Endothelial cell of umbilical vein (primary cell): ENCODE results near the gene MALSU1. TPM values are rescaled to one million over a fixed set of nuclear protein-coding genes. Genes with fewer than 3 reads are reported as not detected.

Experiments
- BruUV-seq: library from RNA; stranded (reverse); fragments of 400-500 nt; replicated peaks from 2 replicates; lab custom pipeline; 2021; lab: Mats Ljungman, UMichigan
- CTCF ChIA-PET: fragments of 300-600, 350-600 bp; sonication (Branson Sonifier 250); formaldehyde crosslinking; loops from one replicate; lab custom pipeline; 2021; ENCODE audit warnings: antibody characterized with exemption, inconsistent platforms; lab: Charles Lee
- POLR2A ChIA-PET: fragments of 300-600, 350-600 bp; sonication (Branson Sonifier 250); formaldehyde crosslinking; loops from one replicate; lab custom pipeline; 2021; ENCODE audit warnings: antibody characterized with exemption, inconsistent platforms; lab: Charles Lee
- DNase-seq: peaks from one replicate; pipeline ENCODE4 v3.0.0-alpha.2; 2011; ENCODE audit warnings: low read depth, low spot score
- FAIRE-seq: peaks from 2 replicates; lab custom pipeline; 2011; peaks lifted over from hg19 to GRCh38; lab: Jason Lieb, UNC
- H2AFZ ChIP-seq: 2 replicates; pipeline ENCODE4 v1.6.0; 2012; ENCODE audit warnings: low read depth, low read length, control low read depth, inconsistent platforms
- H3K27ac ChIP-seq: 2 replicates; pipeline ENCODE4 v1.5.1; 2011; ENCODE audit warnings: low read depth, mild to moderate bottlenecking, control low read depth, low read length, moderate library complexity; ENCODE audit not compliant: insufficient read depth
- H3K27me3 ChIP-seq, 2 experiments: 2 replicates each; pipeline versions ENCODE4 v1.6.0 to v1.6.1; 2011; ENCODE audit warnings: low read length in 2 of 2, mixed read lengths in 1 of 2; ENCODE audit not compliant: control insufficient read depth in 2 of 2, insufficient read depth in 2 of 2
- H3K36me3 ChIP-seq, 2 experiments: 2 replicates in 1 of 2; 3 replicates in 1 of 2; pipeline ENCODE4 v1.5.1; 2011; ENCODE audit warnings: low read length in 2 of 2, mild to moderate bottlenecking in 1 of 2, moderate library complexity in 1 of 2; ENCODE audit not compliant: control insufficient read depth in 2 of 2, insufficient read depth in 2 of 2; ENCODE audit errors: extremely low read depth in 1 of 2
- H3K4me1 ChIP-seq: 3 replicates; pipeline ENCODE4 v1.5.1; 2011; ENCODE audit warnings: mild to moderate bottlenecking, low read length; ENCODE audit not compliant: control insufficient read depth, insufficient read depth; ENCODE audit errors: extremely low read depth
- H3K4me2 ChIP-seq: 2 replicates; pipeline ENCODE4 v1.6.1; 2011; ENCODE audit warnings: low read length, control low read depth, mixed read lengths; ENCODE audit not compliant: insufficient read depth
- H3K4me3 ChIP-seq, 3 experiments: fragments of 200-600 bp in 1 of 3; sonication (generic), shearing (Covaris generic) in 1 of 3; replicated peaks in 1 of 3; 2 replicates each; pipeline ENCODE4 v1.5.1; 2011 to 2016; ENCODE audit warnings: control low read depth in 3 of 3, low read length in 3 of 3, mild to moderate bottlenecking in 2 of 3, inconsistent platforms in 1 of 3, low read depth in 1 of 3, moderate library complexity in 1 of 3; ENCODE audit not compliant: insufficient read depth in 1 of 3
- H3K79me2 ChIP-seq: 2 replicates; pipeline ENCODE4 v1.6.0; 2012; ENCODE audit warnings: low read length, inconsistent platforms; ENCODE audit not compliant: control insufficient read depth, insufficient read depth
- H3K9ac ChIP-seq: replicated peaks from 2 replicates; pipeline ENCODE3; 2011; ENCODE audit warnings: low read length, control low read depth; ENCODE audit not compliant: insufficient read depth; ENCODE audit errors: extremely low read depth
- H3K9me1 ChIP-seq: replicated peaks from 3 replicates; pipeline ENCODE4 v1.6.0; 2011; ENCODE audit warnings: mild to moderate bottlenecking, low read length; ENCODE audit not compliant: control insufficient read depth, insufficient read depth; ENCODE audit errors: extremely low read depth
- H3K9me3 ChIP-seq: replicated peaks from 2 replicates; pipeline ENCODE4 v1.5.1; 2012; ENCODE audit warnings: low read length, inconsistent platforms; ENCODE audit not compliant: control insufficient read depth, insufficient read depth
- H4K20me1 ChIP-seq: replicated peaks from 2 replicates; pipeline ENCODE3; 2011; ENCODE audit warnings: mild to moderate bottlenecking, low read length; ENCODE audit not compliant: control insufficient read depth, insufficient read depth; ENCODE audit errors: extremely low read depth
- GATA2 ChIP-seq: IDR thresholded peaks from 2 replicates; pipeline ENCODE4 v1.7.0; 2011; ENCODE audit warnings: low read depth, mild to moderate bottlenecking, moderate library complexity, mixed read lengths, low read length; ENCODE audit not compliant: insufficient read length, insufficient read depth
- MYC ChIP-seq: IDR thresholded peaks from one replicate; pipeline ENCODE4 v1.6.1; 2011; ENCODE audit warnings: mild to moderate bottlenecking, low read depth, low read length
- POLR2A ChIP-seq: IDR thresholded peaks from 2 replicates; pipeline ENCODE4 v1.6.1; 2012; ENCODE audit warnings: low read depth, mild to moderate bottlenecking, control low read depth, low read length
- dilution Hi-C: fragments of 300-500 bp; cut with MboI; formaldehyde crosslinking; loops from one replicate; pipeline ENCODE4 v1.15.0; 2019; ENCODE audit warnings: low sequenced_read_pairs; ENCODE audit not compliant: extremely low pct_ligation_motif_present
- intact Hi-C: fragments of 100-400 bp; cut with micrococcal nuclease; formaldehyde crosslinking; loops from one replicate; pipeline ENCODE4 v1.10.0; 2022
- polyA plus RNA-seq, 4 experiments: library from polyadenylated mRNA; depleted of rRNA in 3 of 4; stranded (reverse) in 3 of 4; unstranded in 1 of 4; fragments of >200 nt; gene quantifications; 2 replicates each; pipeline versions ENCODE4 v1.2.1 to v1.2.3, GENCODE V29; 2011 to 2012; ENCODE audit warnings: missing spikeins in 1 of 4
- total RNA-seq: library from RNA; stranded (reverse); gene quantifications from 2 replicates; pipeline ENCODE4 v1.2.3, GENCODE V29; 2021
- TF ChIP-seq, protein P1 (sequence below): IDR thresholded peaks from 2 replicates; pipeline ENCODE4 v1.6.1; 2011; ENCODE audit not compliant: insufficient read depth, insufficient read length
- TF ChIP-seq, protein P2 (sequence below), 2 donors: IDR thresholded peaks; 1 replicate in 1 of 2; 2 replicates in 1 of 2; pipeline ENCODE4 v1.5.1; 2011; ENCODE audit warnings: low read length in 2 of 2, mild to moderate bottlenecking in 2 of 2, moderate library complexity in 2 of 2, control low read depth in 1 of 2, inconsistent platforms in 1 of 2, low read depth in 1 of 2; ENCODE audit not compliant: insufficient read depth in 1 of 2; ENCODE audit errors: extremely low read depth in 1 of 2

The MALSU1 gene
- total and polyA plus RNA-seq, 2 donors (not counting 3 experiments of a cell fraction or from before 2014, with no cell fraction given) = 62.6 to 68.0 TPM

DNA sequence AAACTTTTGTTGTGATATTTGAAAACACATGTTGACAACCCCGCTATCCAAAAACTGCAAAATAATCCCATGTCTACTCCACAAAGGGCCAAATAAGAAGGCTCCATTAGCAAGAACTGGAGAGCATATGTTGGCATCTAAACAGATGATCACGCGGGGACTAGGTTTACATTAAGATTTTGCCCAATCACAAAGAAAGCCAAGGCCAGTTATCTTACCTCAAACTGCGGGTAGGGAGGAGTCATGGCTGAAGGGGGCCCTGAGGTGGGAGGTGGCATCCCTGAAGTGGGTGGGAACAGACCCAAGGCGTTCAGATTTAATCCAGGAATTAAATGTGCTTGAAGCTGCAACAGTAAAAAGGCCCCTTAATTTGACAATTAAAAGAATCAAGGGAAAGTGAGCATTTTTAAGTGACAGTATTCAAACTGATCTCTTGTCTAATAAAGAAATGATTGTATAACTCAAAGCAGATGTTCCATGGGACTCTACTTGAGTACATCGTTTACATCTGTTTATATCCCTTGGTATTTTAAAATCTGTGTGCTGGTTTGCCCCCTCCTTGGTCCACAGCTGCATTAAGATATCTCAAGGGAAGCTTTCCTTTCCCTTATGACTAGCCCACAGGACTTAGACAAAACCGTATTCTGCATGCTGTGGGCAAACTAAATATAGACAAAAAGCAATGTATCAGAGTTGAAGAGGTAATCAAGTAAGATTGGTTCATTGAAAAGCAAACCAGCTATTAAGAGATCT is 42.9 kb downstream of the MALSU1 start:
- DNase-seq = no peak
- Histone ChIP-seq H3K4me2 (no peak overlapping the region), H3K4me3 (no peak overlapping the region), H3K36me3 (peaks cover 9 to 45% of the 10 kb centered on the region in 2 experiments), H3K79me2 (peaks cover 88% of the 10 kb centered on the region), H4K20me1 (no peaks in the 10 kb centered on the region), H3K9ac (no peak overlapping the region), H3K9me1 (no peaks in the 10 kb centered on the region), H3K9me3 (no peaks in the 10 kb centered on the region), H2AFZ (no peak overlapping the region), H3K27ac (no peak overlapping the region), H3K27me3 (no peaks in the 10 kb centered on the region), H3K4me1 (peaks cover 44% of the 10 kb centered on the region)
- dilution Hi-C loops = no loop called here
- TF ChIP-seq MYC = no peak
- TF ChIP-seq, protein P1, sequence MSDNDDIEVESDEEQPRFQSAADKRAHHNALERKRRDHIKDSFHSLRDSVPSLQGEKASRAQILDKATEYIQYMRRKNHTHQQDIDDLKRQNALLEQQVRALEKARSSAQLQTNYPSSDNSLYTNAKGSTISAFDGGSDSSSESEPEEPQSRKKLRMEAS = no peak
- TF ChIP-seq, protein P2, sequence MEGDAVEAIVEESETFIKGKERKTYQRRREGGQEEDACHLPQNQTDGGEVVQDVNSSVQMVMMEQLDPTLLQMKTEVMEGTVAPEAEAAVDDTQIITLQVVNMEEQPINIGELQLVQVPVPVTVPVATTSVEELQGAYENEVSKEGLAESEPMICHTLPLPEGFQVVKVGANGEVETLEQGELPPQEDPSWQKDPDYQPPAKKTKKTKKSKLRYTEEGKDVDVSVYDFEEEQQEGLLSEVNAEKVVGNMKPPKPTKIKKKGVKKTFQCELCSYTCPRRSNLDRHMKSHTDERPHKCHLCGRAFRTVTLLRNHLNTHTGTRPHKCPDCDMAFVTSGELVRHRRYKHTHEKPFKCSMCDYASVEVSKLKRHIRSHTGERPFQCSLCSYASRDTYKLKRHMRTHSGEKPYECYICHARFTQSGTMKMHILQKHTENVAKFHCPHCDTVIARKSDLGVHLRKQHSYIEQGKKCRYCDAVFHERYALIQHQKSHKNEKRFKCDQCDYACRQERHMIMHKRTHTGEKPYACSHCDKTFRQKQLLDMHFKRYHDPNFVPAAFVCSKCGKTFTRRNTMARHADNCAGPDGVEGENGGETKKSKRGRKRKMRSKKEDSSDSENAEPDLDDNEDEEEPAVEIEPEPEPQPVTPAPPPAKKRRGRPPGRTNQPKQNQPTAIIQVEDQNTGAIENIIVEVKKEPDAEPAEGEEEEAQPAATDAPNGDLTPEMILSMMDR (IDR thresholded peaks at IDR 0.05; ENCODE audit: extremely low read depth in 1 of 2, insufficient read depth in 1 of 2, low read depth in 1 of 2, low read length in 2 of 2) = no peak
- peak; percentile 29 for TF ChIP-seq POLR2A
- BruUV-seq = no TSS peak
- CTCF ChIA-PET = no interaction called here
- no peak for FAIRE-seq
- intact Hi-C loops = no loop called here
- POLR2A ChIA-PET = no interaction called here

DNA sequence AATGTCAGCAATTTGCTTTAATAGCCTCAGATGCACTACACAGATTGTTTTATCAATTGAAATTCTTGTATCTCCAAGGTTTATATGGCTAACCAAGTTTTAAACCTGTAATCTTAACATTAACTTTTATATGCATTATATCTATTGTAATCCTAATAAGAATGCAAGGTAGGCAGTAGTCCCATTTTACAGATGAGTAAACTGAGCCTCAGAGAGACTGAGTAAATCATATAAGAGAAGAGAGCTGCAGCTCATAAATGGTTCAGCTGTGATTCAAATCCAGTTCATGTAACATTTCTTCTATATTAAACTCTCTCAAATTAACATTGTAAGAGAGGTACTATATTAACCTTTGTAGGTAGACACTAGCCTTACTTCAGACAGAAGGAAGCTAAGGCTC is 44.0 kb downstream of the MALSU1 start:
- DNase-seq = no peak
- no peaks in the 10 kb centered on the region for H4K20me1 ChIP-seq
- peaks cover 54% of the 10 kb centered on the region for H3K4me1 ChIP-seq
- peak overlapping the region; percentile 5 for H3K4me2 ChIP-seq
- FAIRE-seq = no peak
- no peaks in the 10 kb centered on the region for H3K27me3 ChIP-seq
- ChIA-PET POLR2A (interaction anchor here (1.2 kb wide), 1 partner anchor 8 kb away, joined by 4 read pairs; no protein-coding TSS in a partner anchor), CTCF (interaction anchor here (1.1 to 7.6 kb wide), 2 partner anchors 8 to 15 kb away, joined by 6 to 67 read pairs; no protein-coding TSS in a partner anchor)
- H3K9me1 ChIP-seq = no peaks in the 10 kb centered on the region
- H3K9ac ChIP-seq = no peak overlapping the region
- no peak overlapping the region for H2AFZ ChIP-seq
- dilution Hi-C loops = no loop called here
- no TSS peak for BruUV-seq
- H3K79me2 ChIP-seq = peaks cover 83% of the 10 kb centered on the region
- TF ChIP-seq, protein P2 (IDR thresholded peaks at IDR 0.05; ENCODE audit: extremely low read depth in 1 of 2, insufficient read depth in 1 of 2, low read depth in 1 of 2, low read length in 2 of 2) = no peak
- TF ChIP-seq POLR2A (no peak), MYC (no peak), GATA2 (no peak)
- no peaks in the 10 kb centered on the region for H3K9me3 ChIP-seq
- H3K27ac ChIP-seq = peak overlapping the region; percentile 12
- H3K36me3 ChIP-seq = peaks cover 3 to 36% of the 10 kb centered on the region in 2 experiments
- intact Hi-C loops = no loop called here
- no peak overlapping the region for H3K4me3 ChIP-seq
